SKM-1 treated with dmso at 0.1 percent for 144 hours (cell line): ENCODE measurements around the gene VDAC2.
A peak's percentile ranks its signal among the peaks of the same experiment; 100 is the strongest.
"Not testable (repeated sequence)": the region's sequence is repeated elsewhere in the genome, so short reads cannot be mapped to it uniquely, and the experiment has no call there.

Source experiments
- DNase-seq: peaks from one replicate; lab custom pipeline; 2025; ENCODE audit not compliant: unreplicated experiment; lab: John Stamatoyannopoulos, UW

VDAC2 gene

GRCh38 chr10:75199949-75200348 is 10.6 kb upstream of the VDAC2 start:
- not testable (repeated sequence) for DNase-seq

GRCh38 chr10:75201793-75202307 is 8.7 kb upstream of the VDAC2 start:
- DNase-seq = no peak

DNA sequence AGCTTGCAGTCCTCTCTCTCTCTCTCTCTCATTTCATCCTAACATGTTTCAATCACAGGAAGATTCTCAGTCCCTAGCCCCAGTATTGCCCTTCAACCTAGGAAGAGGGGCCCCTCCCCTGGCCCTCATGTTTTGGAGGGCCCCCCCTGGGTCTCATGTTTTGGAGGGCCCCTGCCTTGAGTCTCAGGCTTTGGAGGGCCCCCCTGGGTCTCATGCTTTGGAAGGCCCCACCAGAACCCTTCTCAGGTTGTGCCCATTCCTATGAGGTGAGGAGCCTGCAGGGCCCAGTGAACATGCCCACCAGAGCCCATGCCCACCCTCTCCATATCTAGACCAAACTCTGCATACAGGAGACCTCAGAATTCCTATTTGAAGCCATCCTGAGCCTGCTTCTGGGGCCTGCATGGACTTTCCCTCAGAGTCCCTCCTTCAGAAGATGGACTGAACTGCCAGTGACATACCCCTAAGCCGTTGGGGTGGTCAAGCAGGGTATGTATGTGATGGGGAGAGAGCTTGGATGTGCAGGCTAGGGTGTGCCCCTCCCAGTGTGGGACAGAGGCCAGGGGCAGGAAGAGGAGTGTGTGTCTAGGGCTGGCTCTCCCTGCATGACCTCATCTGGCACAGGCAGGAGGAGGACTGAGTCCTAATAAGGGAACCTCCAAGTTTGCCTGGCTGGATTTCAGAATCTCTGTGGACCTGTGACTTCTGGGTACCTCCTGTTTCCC is 8.1 kb upstream of the VDAC2 start:
- DNase-seq = no peak

- not testable (repeated sequence) for DNase-seq
Observed at GRCh38 chr10:75203046-75203620, 7.5 kb upstream of the VDAC2 start.

GRCh38 chr10:75203724-75204123 is 6.9 kb upstream of the VDAC2 start:
- DNase-seq = no peak

GRCh38 chr10:75205908-75206307 is 4.7 kb upstream of the VDAC2 start:
- no peak for DNase-seq

DNA sequence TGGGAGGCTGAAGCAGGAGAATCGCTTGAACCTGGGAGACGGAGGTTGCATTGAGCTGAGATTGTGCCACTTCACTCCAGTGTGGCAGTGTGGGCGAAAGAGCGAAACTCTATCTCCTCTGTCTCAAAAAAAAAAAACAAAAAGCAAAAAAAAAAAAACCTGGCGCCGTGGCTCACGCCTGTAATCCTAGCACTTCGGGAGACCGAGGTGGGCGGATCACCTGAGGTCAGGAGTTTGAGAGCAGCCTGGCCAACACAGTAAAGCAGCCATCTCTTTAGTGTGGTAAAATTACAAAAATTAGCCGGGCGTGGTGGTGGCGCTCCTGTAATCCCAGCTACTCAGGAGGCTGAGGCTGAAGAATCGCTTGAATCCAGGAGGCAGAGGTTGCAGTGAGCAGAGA is 4.0 kb upstream of the VDAC2 start:
- not testable (repeated sequence) for DNase-seq

- no peak for DNase-seq
Observed at GRCh38 chr10:75207079-75207856, 3.3 kb upstream of the VDAC2 start.

GRCh38 chr10:75207857-75208144 is 2.8 kb upstream of the VDAC2 start:
- DNase-seq = no peak

- no peak for DNase-seq
Observed at GRCh38 chr10:75208181-75208580, 2.4 kb upstream of the VDAC2 start.

DNA sequence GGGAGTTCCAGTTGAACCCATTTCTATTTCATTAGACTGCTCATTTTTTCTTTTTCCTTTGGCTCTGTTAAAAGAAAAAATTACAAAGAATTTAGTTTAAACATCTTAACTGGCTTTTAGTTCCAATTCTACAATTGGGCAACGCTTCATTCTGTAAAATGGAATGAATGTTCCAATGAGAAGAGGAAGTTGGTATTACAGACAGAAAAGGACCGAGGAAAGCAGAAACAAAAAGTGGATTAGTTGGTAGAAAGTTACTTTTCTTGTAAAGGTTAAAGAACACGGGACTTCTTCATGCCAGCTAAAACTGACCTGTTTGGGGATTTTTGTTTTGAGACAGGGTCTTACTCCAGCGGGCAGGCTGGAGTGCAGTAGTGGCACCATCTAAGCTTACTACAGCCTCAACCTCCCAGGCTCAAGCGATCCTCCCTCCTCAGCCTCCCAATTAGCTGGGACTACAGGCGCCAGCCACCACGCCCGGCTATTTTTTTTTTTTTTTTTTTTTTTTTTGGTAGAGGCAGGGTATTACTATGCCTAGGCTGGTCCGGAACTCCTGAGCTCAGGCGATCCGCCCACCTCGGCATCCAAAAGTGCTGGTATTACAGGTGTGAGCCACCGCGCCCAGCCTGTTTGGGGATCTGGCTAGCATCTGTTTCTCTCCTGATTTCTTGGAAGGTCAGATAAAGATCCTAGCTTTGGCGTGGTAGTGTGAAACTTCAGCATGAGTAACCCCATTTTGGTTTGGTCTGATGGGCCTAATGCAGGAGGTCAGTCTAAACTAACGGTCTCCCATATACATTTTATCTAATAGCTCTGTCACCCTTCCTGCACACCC is 1.3 kb upstream of the VDAC2 start:
- DNase-seq = no peak

- DNase-seq = peak; percentile 39
Observed at GRCh38 chr10:75209921-75210281, 695 bp upstream of the VDAC2 start.

DNA sequence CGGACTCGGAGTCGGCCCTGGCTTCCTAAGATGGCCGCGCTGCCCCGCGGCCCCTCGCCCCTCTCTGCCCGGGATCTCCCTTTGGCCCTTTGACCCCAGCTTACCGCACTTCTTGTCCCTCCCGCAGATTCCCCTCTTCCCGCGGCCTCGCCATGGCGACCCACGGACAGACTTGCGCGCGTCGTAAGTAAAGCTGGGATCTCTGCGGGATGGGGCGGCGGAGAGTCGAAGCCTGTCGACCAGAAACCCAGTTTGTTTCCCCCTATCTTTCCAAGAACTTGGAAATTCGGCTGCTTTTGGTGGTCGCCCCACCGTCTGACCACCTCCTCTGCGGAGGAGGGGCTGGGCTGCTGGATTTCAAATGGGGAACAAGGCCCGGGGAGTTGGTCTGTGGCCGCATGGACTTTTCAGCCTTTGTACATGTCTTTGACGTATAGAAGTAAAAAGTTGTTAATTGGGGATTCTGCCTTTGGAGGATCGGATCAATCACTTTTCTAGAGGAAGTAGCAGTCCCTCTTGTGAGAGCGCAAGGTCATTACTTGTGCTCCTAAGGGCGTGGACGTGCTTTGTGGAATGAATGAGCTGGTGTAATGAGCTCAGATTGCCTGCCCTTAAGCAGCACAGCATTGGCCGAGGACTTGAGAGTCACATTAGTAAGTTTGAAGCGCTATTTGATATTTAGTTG is 553 bp downstream of the VDAC2 start:
- peak; percentile 21 for DNase-seq

DNA sequence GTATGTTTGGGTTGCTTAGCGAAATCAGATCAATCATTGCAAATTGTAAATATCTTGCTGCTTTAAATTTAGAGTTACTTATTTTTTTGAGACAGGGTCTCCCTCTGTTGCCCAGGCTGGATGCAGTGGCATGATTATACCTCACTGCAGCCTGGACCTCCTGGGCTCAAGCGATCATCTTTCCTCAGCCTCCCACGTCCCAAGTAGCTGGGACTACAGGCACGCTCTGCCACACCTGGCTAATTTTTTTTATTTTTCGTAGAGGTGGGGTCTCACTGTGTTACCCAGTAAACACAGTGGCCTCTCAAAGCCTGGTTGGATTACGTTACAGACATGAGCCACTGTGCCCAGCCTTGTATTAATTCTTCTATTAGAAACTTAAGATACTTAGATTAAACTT is 1.7 kb downstream of the VDAC2 start:
- DNase-seq = no peak

- no peak for DNase-seq
Observed at GRCh38 chr10:75220274-75220673, 9.7 kb downstream of the VDAC2 start.

GRCh38 chr10:75221492-75221891 is 10.9 kb downstream of the VDAC2 start:
- not testable (repeated sequence) for DNase-seq

GRCh38 chr10:75223507-75223906 is 12.9 kb downstream of the VDAC2 start:
- no peak for DNase-seq

GRCh38 chr10:75226095-75226494 is 15.5 kb downstream of the VDAC2 start:
- no peak for DNase-seq

DNA sequence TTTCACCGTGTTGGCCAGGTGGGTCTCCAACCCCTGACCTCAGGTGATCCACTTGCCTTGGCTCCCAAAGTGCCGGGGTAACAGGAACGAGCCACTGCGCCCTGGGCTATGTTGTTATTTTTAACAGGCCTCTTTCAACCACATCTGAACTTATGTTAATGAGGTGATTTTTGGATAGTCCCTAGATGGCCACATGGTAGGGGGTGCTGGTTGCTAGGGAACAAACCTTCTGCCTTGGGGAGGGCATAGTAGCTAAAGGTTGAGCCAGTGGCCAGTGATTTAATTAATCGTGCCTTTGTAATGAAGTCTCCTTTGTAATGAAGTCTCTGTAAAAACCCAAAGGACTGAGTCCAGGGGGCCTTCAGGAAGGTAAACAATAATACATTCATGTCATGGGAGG is 16.1 kb downstream of the VDAC2 start:
- no peak for DNase-seq

- DNase-seq = no peak
Observed at GRCh38 chr10:75228278-75228677, 17.7 kb downstream of the VDAC2 start.

DNA sequence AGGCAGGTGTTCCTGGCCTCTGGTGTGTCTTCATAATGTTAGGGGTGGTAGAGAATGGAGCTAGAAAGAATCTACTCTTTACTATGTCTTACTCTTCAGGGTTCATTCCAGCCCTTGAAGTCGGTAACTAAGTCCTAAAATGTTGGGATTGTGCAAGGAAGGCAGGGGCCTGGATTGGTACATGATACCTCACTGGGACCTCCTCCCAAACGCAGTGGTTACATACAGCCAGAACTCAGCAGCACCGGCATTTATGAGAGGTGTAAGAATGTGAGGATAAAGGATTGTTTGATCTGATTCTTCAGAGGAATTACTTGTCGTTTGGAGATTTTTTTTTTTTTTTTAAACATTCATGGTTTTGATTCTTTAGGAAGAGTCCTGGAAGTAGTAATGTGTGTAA is 18.2 kb downstream of the VDAC2 start:
- DNase-seq = no peak
